SIG-M5 (cell line): ENCODE data around the gene SOCS1.

Experiments used
- DNase-seq: peaks from one replicate; lab custom pipeline; 2025; lab: John Stamatoyannopoulos, UW

Gene SOCS1

DNA sequence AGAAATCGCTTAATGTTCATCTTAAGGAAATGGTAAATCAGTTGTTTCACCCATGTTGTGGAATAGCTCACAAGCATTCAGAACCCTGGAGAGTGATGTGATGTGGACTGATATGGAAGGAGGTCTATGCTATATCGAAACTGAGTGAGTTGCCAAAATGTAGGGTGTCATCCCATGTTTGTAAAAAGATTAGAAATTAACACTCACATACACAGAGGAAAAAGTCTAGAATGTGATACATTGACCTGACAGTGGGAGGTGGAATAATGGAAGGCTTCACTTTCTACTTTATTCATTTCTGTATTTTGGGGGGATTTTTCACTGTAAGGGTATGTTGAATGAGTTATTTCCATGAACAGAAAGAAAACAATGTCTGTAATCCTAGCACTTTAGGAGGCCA is 29.8 kb upstream of the SOCS1 start:
- no peak for DNase-seq

GRCh38 chr16:11283820-11284248 is 27.8 kb upstream of the SOCS1 start:
- DNase-seq, result no peak

DNA sequence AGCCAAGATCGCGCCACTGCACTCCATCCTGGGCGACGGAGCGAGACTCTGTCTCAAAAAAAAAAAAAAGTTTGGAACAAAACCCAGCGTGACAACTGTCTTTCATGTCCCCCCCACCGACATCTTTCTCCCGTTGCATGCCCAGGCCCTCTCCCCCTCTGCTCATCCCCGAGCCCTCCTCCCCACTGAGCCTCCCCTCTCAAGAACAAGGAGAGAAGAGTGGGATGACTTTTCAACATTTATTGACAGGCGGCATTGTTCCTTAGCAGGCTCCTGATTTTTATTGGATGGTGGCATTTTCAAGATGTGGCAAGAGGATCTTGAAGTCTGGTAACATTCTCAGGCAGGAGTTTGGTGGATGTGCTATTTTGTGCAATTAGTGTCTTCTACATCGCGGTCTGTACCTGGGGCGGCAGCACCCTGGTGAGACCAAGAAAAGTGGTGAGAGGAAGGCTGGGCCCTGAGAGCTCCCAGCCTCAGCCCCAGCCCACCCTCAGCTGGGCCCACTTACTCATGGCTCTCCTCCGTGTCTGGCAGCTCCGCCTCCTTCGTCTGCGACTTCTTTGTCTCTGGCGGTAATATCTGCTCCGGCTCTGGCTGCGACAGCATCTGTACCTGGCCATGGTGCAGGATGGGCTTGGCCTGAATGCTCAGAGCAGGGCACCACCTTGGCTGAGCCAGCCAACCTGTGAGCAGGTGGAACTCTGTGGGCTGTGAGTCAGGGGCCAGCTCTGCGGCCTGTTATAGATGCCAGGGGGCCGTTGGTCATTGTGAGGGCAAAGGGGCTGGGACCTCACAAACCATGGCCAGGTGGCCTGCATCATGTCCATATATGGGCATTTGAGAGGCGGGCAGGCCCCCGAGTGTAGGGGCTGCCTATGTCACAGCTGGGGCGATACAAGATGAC is 24.9 kb upstream of the SOCS1 start, which contains the start of gene PRM1:
PRM1 (minus strand) TSS at position 715 of the 907 bp plus-strand sequence; CDS start at position 623, 92 bp downstream.
- no peak for DNase-seq

DNA sequence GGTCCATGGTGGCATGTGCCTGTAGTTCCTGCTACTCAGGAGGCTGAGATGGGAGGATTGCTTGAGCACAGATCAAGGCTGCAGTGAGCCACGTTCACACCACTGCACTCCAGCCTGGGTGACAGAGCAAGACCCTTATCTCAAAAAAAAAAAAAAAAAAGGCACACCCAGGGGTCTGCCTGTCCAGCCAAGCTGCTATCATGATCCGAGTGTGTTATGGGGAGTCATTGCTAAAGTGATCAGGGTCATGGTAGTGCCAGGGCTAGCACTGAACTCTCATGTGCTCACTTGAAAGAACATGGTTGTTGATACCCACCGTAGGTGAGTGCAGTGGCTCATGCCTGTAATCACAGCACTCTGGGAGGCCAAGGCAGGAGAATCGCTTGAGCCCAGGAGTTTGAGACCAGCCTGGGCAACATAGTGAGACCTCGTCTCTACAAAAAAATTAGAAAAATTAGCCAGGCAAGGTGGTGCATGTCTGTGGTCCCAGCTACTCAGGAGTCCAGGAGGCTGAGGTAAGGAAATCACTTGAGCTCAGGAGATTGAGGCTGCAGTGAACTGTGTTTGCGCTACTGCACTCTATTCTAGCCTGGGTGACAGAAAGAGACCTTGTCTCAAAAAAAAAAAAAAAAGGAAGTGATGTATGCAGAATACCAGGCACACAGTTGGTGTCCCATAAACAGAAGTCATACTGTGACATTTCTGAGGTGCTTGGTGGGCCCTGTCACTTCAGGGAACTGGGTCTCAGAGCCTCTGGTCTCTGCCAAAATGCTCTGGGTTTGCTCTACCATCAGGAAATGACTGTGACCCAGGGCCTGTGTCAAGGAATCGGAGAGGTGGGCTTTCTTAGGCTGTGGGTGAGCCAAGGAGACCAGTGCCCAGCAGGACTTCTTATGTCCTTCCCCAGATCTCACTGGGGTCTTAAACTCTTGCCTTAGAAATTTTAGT is 23.0 kb upstream of the SOCS1 start:
- no peak for DNase-seq

- no peak for DNase-seq
Observed at GRCh38 chr16:11277607-11278337, 21.8 kb upstream of the SOCS1 start.

DNA sequence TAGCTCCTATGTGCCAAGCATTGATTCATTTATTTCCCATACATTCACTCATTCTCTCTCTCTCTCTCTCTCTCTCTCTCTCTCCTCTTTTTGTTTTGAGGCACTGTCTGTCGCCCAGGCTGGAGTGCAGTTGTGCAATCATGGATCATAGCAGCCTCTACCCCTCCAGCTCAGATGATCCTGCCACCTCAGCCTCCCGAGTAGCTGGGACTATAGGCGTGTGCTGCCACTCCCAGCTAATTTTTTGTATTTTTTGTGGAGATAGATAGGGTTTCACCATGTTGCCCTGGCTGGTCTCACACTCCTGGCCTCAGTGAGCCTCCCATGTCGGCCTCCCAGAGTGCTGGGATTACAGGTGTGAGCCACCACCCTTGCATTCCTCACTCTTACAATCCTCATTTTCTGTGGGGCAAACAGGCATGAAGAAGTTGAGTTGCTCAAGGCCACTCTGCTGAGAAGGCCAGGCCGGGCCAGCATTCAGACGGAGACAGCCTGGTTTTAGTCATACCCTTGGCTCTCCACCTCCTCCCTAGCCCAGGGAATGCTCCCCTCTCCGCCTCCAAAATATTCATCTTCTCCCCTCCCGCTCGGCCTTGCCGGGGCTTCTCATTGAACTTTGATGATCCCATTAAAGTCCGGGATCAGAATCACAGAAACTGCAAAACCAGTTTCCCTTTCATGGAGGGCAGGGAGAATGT is 21.0 kb upstream of the SOCS1 start:
- DNase-seq, result no peak

GRCh38 chr16:11276143-11276895 is 20.3 kb upstream of the SOCS1 start, which contains the start of gene PRM2:
PRM2 (minus strand) TSS chr16:11276480; CDS start chr16:11276370, 110 bp downstream.
- no peak for DNase-seq

GRCh38 chr16:11274964-11275363 is 19.0 kb upstream of the SOCS1 start:
- DNase-seq, result no peak

DNA sequence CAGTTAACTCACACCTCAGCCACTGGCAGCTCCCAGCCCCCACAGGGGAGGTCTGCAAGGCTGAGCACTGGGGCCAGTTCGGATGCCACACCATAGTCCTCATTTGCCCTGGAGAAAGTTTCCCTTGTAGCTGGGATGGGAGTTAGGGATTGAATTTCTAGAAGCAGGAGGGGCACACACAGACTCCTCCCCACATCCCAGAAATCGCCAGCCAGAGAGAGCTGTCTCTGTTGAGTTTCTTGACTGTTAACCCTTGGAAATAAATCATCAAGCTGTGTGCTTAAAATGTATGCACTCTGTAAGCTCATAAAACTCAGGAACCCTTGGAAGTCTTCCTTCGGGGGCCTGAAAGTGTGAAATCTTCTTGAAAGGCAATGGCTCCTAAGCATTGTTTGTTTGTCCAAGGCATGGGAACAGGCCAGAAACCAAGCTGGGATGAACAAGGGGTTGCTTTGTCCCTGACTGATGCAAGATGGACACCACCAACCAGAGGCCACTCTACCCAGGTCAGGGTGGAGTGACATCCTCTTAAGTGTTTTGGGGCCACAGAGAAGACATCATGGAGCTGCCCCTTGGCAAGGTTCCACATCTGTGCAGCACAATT is 17.8 kb upstream of the SOCS1 start:
- no peak for DNase-seq

DNA sequence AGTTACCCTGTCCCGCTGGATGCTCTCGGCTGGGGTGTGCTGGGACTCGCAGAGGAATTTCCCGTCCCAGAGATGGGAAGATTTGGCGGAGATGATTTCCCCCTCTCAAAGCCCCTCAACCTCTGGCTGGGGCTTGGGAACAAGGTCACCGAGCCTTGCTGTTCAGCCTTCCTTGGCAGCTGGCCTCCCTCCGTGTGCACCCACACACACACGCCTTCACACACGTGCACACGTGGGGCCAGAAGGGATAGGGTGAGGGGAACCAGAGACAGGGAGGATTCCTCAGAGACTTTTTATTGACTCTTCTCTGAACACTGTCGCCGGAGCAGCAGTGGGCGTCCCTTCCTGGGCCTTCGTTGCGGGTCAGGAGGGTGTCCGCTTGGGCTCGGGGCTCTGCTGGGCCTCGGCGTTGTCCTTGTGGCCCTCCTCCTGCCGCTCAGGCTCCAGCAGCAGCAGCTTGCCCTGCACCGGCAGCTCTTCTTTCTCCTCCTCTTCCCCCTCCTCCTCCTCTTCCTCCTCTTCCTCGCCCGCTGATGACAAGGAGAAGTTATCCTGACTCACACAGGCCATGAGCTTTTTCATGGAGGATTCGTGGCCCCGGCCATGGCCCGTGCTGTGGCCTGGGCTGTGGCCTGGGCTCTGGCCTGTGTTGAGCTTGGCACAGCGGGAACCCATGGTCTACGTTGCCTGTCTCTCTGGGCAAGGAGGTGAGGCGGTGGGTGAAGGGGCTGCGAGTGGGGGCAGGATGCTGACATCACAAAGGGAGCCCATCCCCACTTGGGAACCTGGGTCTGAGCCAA is 17.1 kb upstream of the SOCS1 start, which contains the start of gene PRM3:
PRM3 (minus strand) TSS at position 709 of the 800 bp plus-strand sequence; CDS start at position 675, 34 bp downstream.
- DNase-seq, result no peak

DNA sequence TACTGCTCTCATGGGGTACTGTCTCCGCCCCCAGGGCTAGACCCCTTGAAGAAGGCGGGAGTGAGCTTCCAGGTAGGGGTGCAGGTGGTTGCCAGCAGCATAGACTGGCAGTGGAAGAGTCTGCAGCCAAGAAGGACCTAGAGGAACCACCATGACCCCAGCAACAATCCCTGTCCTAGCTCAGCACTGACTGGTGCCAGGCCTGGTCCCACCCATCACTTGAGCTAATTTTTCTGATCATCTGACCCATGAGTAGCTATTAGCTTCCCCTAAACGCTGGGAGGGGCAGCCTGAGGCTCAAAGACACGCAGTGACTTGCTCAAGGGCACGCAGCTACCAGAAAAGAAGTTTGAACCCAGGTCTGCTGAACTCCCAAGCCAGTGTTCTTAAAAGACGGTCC is 16.5 kb upstream of the SOCS1 start:
- no peak for DNase-seq

- no peak for DNase-seq
Observed at GRCh38 chr16:11271610-11272009, 15.6 kb upstream of the SOCS1 start.

DNA sequence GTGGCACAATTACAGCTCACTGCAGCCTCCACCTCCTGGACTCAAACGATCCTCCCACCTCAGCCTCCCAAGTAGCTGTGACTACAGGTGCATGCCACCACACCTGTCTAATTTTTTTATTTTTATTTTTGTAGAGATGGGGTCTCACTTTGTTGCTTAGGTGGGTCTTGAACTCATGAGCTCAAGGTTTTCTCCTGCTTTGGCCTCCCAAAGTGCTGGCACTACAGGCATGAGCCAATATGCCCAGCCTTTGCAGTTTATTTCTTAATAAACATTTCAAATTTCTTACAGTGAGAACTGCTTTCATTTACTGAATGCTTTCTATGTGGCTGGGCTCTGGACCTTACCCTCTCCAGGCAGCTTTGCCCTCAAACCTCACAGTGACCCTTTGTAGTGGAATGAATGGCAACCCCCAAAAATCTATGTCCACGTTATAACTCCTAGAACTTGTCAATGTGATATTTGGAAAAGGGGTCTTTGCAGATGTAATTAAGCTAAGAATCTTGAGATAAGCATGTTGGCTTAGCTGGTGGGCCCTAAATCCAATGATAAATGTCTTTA is 14.7 kb upstream of the SOCS1 start:
- DNase-seq, result no peak

DNA sequence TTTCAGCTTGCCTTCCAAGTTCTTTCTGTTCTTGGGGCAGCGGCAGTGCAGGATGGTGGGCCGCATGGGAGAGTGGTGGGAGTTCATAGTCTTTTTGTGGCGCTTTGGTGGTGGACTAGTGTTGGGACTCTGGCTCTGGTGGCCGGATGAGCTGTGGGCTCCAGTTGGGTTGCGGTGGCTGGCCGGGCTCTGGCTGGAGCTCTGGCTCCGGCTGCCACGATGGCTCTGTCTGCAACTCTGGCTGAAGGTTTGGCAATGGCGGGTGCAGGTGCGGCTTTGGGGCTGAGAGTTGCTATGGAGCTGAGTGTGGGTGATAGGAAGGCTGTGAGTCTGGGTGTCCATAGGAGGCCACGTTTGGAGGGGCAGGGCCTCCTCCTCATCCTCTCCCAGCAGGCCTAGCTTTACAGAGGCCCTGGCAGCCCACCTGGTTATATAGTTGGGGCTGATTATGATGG is 12.9 kb upstream of the SOCS1 start, which contains the start of gene TNP2:
TNP2 (minus strand) TSS at position 405 of the 455 bp plus-strand sequence; CDS start at position 342, 63 bp downstream.
- no peak for DNase-seq

GRCh38 chr16:11265124-11265523 is 9.1 kb upstream of the SOCS1 start:
- DNase-seq, result no peak

- no peak for DNase-seq
Observed at GRCh38 chr16:11264155-11264832, 8.3 kb upstream of the SOCS1 start.

GRCh38 chr16:11263737-11264136 is 7.7 kb upstream of the SOCS1 start:
- DNase-seq, result no peak

- no peak for DNase-seq
Observed at GRCh38 chr16:11262915-11263314, 6.9 kb upstream of the SOCS1 start.
